ENCODE data around the gene RBBP4.
"Not testable (repeated sequence)": the region's sequence is repeated elsewhere in the genome, so short reads cannot be mapped to it uniquely, and the experiment has no call there.

RBBP4 gene

DNA sequence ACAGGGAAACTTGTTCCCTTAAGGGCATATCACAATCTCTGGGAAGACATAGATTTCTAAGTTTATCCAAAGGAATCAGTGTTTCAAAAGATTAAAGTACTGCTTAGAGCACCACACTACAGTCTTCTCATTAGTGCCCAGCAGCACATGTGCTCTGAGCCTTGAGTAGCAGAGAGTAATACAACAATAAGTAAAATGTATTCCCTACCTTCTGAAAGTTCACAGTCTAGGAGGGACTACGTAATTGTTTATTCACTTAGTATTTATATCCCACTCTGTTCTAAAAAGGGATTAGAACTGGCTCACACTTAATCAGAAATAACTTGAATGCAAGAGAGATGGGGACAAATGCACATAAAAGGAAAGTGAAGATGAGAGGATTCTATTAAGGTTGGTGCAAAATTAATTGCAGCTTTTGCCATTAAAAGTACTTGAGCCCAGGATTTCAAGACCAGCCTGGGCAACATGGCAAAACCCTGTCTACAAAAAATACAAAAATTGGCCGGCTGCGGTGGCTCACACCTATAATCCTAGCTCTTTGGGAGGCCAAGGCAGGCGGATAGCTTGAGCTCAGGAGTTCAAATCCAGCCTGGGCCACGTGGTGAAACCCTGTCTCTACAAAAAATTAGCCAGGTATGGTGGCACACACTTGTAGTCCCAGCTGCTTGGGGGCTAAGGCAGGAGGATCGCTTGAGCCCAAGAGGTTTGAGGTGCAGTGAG is 42.6 kb downstream of the RBBP4 start:
- DNase-seq (ENCODE audit: low read depth, low spot score): no peak

DNA sequence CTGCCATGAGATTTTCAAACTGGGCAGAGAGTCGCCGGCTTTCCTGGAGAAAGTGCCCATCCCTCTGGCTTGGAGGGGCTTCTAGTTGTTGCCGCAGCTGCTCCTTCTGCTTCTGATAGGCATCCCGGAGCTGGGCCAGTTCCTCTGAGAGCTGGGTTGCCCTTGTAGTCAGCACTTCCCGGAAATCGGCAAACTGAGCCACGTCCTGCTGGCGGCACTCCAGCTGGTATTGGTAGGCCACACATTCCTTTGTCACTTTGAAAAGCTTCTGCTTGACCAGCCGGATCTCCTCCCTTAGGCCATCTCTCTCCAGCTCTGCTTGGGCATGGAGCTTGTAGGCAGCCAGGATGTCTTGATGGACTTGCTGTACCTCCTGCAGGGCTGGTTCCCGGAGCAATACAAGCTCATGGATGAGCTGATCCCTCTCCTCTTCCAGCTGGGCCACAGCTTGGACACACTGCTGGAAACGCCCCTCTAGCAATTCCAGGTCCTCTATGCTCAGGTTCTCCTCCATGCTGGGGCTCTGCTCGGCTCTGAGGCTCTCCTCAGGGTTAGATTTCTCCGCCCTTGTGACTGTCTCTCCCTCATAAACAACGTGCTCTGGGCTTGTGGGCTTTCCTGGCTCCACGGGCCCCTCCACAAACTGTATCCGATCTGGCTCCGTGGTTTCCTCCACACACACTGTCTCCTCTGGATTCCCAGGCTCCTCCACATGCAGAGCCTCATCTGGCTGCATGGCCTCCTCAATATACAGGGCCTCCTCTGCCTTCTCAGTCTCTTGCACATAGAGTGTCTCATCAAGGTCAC is 44.3 kb downstream of the RBBP4 start:
- DNase-seq (ENCODE audit: low read depth, low spot score): no peak

DNA sequence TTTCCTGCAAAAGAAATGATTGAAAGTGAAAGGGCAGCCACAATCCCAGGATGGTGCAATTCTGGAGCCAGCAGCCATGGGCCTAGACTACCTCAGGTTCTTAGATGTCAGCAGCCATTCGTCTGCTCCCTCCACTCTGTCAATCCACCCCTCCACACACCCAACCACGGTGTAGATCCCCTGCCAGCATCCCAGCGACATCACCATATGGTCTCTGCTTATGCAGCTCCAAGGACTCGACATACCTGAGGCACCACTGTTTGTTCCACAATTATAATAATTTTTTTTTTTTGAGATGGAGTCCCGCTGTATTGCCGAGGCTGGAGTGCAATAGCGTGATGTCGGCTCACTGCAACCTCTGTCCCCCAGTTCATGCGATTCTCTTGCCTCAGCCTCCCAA is 45.0 kb downstream of the RBBP4 start:
- DNase-seq (ENCODE audit: low read depth, low spot score): no peak

DNA sequence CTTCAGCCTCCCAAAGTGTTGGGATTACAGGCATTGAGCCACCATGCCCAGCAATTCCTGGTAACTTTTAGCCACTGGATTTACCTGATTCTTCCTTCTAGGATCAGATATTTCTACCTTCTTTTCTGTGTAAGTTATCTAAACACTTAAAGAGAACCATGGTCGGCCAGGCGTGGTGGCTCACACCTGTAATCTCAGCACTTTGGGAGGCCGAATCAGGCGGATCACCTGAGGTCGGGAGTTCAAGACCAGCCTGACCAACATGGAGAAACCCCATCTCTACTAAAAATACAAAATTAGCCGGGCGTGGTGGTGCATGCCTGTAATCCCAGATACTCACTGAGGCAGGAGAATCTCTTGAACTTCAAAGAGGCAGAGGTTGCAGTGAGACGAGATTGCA is 46.0 kb downstream of the RBBP4 start:
- DNase-seq (ENCODE audit: low read depth, low spot score): not testable (repeated sequence)

DNA sequence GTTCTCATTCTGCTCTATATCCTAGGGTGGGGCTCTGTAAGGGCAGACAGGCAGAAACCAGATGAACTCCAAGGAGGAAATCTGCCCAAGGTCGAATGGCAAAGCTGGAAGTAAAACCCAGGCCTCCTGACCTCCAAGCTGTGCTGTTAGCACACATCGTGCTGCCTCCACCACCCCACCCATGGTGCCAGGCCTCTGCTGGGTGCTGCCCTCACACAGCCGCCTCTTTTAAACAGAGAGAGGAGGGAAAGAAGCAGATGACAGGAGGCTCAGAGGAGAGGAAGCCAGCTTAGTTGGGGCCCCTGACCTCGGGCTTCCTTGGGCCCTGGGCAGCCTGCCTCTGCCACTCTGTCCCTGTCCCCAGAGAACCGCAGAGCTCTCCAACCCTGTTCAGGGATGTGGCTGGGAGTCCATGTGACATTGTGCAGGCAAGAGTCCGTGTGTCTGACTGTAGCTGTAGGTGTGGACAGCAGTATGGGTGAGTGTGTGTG is 50.5 kb downstream of the RBBP4 start:
- no peak for DNase-seq (ENCODE audit: low read depth, low spot score)

DNA sequence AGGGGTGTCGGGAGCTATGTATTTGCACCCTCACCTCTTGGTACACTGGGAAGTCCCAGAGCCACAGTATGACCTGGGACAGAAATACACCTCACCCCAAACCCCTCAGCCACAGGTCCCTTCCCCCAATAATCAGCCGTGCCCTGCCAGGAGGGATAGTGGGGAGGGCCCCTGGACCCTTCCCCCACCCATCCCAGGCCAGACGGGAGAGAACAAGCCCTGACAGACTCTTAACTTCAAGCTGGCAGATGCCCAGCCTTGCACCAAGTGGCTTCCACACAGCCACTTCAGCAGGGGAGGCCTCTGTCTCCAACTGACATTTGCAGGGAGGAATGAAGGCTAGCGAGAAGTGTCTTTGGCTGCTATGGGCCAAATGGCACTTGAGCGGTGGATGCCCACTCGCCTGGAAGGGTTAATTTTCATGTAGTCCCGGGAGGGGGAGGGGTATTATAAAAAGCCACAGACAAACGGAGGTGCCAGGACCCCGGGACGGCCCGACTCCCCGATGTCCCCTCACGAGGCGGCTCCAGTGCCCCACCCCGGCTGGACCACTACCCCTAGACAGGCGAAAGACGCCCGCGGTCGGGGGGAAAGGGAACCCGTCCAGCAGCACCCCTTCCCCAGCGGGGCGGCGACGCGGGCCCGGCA is 51.1 kb downstream of the RBBP4 start:
- no peak for DNase-seq (ENCODE audit: low read depth, low spot score)

DNA sequence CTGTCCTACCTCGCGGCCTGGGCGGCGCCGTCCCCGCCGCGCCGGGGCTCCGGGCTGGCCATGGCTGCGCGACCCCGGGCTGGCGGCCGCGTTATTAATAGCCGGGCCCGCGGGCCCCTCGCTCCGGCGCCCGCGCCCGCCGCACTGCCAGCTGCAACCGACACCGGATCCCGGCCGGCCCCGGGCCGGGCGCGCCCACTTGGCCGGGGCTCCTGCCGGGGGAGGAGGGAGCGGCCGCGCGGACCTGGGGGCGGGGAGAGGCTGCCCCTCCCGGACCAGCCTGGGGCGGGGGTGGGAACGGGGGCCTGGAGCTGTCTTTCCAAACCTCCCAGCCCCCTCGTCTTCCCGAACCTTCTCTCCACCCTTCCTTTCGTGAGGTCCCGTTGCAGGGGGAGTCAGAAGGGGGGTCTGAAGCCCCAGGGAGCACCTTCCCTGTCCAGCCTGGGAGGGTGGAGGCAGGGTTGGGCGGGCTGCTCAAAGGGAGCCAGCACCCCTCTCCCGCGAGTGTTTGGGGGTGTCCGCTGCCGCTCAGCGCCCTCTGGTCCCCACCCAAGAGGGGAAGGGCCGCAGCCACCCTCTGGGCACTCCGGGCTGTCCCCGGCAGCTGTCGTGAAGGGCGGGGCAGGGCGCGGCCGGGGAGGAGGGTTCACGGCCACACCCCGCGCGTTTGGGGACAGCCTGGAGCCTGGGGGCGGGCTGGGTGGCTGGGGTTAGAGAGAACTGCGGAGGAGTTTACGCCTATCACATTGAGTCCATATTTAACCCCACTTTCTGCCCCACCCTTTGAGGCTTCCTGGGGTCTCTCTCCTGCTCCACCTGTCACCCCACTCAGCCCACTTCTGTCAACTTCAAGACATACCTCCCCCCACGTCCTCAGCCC is 51.8 kb downstream of the RBBP4 start, which contains the start of gene SYNC:
TSS of gene SYNC (minus strand) at position 172 of the 880 bp plus-strand sequence. CDS start at position 62, 110 bp downstream.
- DNase-seq (ENCODE audit: low read depth, low spot score): no peak

DNA sequence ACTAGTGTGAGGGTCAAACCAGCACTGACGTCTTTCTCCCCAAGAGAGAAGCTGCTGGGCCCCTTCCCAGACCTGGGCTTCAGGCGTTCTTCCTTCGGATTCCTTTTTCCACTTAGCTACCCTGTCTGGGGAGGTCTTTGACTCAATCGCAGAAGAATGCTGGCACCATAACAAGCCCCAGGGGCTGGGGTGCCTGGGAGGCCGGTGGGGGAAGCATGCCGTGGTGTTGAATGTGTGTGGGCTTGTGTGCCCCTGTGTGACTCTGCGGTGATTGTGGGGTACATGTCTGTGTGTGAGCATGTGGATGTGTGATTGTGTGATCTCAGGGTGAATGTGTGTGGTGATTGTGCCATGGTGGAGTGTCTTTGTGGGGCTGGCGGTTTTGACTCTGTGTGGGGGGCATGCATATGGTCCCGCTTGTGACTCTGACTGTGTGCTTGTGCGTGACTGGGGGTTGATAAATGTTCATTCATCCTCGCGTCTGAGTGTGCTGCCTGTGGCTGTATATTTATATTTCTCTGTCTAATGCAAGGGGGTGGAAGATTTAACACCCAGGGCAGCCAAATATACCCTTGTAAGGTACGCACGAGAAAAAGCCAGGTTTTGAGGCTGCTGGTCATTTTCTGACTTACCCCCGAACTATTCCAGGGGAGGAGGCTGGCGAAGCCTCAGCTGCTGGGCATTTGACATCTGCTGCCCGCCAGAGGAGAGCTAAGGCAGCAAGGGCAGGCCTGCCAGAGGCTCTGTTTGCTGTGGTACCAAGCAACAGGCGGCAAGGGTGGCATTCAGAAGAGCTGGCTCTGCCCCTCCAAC is 52.7 kb downstream of the RBBP4 start:
- no peak for DNase-seq (ENCODE audit: low read depth, low spot score)

DNA sequence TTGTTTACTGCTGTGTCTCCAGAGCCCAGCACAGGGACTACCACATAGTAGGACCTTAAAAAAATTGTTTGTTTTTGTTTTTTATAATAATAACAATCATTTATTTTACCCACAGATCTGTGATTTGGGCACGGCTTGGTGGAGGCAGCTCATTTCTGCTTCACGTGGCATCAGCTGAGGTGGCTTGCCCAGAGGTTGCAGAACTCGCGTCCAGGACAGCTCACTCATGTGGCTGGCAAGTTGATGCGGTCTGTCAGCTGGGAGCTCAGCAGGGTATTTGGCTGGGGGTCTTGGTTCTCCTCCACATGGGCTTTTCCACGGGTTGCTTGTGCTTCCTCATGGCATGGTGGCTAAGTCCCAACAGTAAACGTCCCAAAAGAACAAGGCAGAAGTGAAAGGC is 54.5 kb downstream of the RBBP4 start:
- no peak for DNase-seq (ENCODE audit: low read depth, low spot score)

DNA sequence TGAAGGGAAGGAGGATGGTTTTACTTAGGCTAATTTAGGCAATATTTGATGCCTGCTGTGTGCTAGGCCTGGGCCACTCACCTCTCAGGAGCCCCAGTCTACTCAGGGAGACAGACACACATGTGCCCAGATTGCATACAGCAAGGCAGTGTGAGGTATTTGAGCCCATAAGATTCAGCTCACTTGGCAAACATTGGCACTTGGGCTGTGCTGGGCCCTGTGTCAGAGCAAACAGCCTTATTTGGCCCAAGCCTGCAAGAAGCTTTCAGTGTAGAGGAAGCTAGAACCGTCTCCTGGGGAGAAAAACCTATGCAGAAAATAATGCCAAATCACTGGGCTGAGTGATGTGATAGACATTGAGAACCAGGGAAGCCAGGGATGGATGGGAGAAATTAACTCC is 55.5 kb downstream of the RBBP4 start:
- DNase-seq (ENCODE audit: low read depth, low spot score): no peak

DNA sequence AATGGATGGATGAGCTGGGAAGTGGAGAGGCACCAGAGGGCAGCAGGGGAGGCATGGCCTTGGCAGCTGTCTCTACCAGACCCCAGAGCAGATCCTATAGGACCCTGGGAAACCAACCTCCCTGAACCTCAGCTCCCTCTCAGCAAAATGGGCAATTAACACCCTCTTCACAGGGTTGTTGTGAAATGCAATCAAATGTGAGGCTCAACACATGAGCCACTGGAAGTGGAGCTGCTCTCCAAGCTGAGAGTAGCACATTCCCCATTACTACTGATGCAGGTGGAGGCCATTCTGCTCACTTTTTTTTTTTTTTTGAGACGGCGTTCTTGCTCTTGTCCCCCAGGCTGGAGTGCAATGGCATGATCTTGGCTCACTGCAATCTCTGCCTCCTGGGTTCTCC is 58.1 kb downstream of the RBBP4 start:
- no peak for DNase-seq (ENCODE audit: low read depth, low spot score)

DNA sequence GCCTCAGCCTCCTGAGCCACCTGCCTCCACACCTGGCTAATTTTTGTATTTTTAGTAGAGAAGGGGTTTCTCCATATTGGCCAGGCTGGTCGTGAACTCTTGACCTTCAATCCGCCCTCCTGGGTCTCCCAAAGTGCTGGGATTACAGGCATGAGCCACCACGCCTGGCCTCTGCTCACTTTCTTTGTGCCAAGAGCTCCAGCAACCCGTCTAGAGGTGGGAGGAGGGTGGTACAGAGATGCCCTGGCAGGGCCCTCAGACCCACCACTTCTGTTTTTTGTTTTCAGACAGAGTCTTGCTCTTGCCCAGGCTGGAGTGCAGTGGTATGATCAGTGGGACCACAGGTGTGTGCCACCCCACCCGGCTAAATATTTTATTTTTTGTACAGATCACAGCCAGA is 58.5 kb downstream of the RBBP4 start:
- no peak for DNase-seq (ENCODE audit: low read depth, low spot score)

DNA sequence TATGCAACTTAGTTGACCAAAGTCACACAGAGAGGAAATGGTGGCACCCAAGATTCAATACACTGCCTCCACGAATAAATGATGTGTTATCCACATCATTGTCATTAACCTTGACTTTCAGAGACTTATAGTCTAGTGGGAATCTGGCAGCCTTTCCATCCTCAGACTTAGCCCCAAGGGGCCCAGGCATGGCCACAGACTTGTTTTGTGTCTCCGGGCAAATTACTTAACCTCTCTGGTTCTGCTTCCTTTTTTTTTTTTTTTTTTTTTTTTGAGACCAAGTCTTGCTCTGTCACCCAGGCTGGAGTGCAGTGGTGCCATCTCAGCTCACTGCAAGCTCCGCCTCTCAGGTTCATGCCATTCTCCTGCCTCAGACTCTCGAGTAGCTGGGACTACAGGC is 60.2 kb downstream of the RBBP4 start:
- not testable (repeated sequence) for DNase-seq (ENCODE audit: low read depth, low spot score)

DNA sequence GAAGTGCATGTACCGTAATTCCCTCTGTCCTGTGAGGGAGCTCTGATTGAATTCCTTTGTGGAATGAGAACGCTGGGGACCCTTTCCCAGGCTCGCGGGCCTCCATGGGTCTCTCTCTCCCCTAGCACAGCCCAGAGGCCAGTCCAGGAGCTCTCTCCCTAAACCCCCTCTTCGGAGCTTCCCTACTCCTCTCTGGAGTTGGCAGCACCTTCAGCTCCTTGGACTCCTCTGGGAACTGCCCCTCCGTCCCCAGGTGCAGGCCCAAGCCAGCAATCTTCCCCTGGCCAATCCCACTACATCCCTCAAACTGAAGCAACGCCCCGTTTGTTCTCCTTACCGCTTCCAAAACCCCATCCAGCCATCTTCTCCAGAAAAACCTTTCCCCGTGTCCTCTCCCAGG is 62.1 kb downstream of the RBBP4 start:
- no peak for DNase-seq (ENCODE audit: low read depth, low spot score)

DNA sequence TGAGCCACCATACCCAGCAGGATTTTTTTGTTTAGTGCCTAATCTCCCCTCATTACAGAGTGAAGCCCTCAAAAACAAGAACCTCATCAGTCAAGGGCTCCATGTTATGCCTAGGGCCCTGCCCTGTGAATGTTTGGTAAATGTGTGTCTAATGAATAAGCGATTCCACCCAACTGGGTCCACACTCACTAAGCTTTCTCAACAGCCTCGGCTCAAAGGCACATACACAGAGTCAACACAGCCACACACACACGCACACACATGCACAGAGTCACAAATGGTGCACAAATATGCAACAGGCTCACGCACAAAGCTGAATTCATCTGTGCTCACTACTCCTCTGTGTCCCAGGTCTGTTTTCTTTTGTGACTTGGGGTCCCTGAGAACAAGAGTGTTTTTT is 63.3 kb downstream of the RBBP4 start:
- DNase-seq (ENCODE audit: low read depth, low spot score): no peak

DNA sequence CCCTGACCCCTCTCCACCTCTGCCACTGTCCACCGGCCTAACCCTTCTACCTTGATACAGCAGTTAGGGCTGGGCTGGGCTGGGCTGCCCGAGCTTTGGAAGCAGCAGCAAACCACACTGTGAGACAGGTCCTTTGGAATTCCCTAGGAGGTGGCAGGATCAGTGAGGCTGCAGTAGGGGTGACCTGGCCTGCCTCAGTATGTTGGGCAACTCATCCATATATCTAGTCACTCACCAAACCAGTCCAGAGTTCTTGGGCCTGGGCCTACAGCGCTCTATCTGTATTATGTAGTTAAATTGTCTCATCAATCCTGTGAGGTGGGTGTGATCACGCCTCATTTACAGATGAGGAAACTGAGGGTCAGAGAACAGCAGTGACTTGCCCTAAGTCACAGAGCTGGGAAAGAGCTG is 64.9 kb downstream of the RBBP4 start:
- no peak for DNase-seq (ENCODE audit: low read depth, low spot score)

DNA sequence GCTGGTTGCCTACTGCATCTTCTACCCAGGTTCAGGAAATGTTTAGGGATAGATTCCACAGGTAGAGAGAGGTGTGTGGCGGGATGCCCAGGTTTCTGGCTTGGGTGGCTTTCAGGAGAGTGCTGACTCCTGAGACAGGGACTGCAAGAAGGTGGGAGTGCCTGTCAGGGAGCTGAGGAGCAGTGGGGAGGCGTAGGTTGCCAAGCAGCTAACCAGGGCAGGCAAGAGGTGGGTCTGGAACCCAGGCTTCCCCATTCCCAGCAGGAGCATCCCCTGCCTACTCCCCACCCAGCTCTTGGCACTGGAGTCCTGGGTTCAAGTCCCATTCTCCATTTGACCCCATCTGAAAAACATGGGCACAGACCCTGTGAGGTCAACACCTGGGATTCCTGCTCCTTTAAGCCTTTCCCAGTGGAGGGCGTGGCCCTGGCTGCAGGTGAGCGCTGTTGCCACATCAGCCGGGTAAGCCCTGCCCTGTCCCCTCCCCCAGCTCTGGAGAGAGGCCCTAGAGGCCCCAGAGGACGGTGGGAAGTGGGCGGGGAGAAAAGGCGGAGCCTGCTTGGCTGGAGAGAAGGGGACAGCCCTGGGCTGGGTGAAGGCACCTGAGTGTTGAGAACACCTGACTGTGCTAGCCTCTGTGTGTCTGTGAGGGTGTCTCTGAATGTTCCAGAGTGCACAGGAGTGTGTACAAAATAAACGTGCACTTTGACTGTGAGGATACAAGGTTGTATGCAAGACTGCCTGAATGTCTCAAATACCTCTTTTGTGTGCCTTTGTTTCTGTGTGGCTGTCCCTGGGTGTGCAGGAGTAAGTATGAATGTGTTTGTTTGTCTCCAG is 65.5 kb downstream of the RBBP4 start:
- no peak for DNase-seq (ENCODE audit: low read depth, low spot score)

DNA sequence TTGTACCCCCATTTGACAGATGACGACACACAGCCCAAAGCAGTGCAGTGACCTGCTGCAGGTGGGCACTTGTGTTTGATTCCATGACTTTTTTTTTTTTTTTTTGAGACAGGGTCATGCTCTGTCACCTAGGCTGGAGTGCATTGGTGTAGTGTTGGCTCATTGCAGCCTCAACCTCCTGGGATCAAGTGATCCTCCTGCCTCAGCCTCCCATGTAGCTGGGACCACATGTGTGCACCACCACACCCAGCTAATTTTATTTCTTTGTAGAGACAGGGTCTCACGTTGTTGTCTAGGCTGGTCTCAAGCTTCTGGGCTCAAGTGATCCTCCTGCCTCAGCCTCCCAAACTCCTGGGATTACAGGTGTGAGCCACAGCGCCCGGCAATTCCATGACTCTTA is 66.5 kb downstream of the RBBP4 start:
- DNase-seq (ENCODE audit: low read depth, low spot score): no peak

DNA sequence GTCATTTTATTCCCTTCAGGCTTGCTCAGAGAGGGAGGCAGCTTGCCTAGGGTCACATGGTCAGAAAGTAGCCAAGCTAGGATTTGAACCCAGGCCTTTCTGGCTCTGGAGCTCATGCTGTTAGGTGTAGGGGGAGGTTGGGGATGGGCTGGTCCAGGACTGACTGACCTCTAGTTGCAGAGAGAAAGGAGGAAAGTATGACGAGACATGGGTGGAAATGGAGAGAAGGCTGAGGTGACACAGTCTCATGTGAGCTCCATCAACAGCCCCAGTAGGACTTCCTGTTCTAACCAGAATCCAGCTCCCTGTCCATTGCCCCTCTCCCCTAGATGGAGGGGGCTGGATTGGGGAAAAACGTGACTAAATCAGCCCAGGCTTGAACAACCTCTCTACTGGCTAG is 67.0 kb downstream of the RBBP4 start:
- DNase-seq (ENCODE audit: low read depth, low spot score): no peak

DNA sequence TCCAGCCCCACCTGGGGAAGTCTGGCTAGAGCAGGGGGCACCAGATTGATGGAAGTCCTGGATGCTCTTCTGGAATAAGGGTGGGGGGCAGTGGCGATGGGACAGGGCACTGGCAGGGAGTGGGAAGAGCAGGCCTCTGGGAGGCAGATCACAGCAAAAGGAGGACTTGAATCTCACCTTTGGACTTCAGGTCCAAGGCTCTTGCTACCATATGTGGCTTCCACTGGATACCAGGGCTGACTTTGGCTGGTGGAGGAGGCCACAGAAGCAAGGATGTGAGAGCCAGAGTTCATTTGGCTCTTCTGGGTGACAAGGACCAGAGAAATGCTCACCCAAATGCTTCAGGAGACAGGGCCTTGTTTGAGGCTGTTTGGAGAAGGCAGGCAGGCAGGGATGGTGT is 67.5 kb downstream of the RBBP4 start:
- no peak for DNase-seq (ENCODE audit: low read depth, low spot score)
